SJSA1 (cell line): Measurements from ENCODE around the gene PRM1. TPM values are rescaled to one million over a fixed set of nuclear protein-coding genes. Genes with fewer than 3 reads are reported as not detected.

Experiments
- DNase-seq, 2 experiments: peaks; one replicate each; pipeline ENCODE4 v3.0.0-alpha.2; 2015 to 2020; ENCODE audit warnings: low spot score in 2 of 2, low read depth in 1 of 2
- H3K27ac ChIP-seq: fragments of 250-450 bp; sonication (Bioruptor Pico); 2 replicates; pipeline ENCODE4 v1.5.1; 2020; ENCODE audit warnings: mild to moderate bottlenecking, moderate library complexity
- H3K27me3 ChIP-seq: fragments of 250-450 bp; sonication (Bioruptor Pico); replicated peaks from 2 replicates; pipeline ENCODE4 v1.5.1; 2020; ENCODE audit warnings: mild to moderate bottlenecking, moderate library complexity
- H3K36me3 ChIP-seq: fragments of 250-450 bp; sonication (Bioruptor Pico); 2 replicates; pipeline ENCODE4 v1.5.1; 2020; ENCODE audit warnings: mild to moderate bottlenecking
- H3K4me1 ChIP-seq: fragments of 250-450 bp; sonication (Bioruptor Pico); replicated peaks from 2 replicates; pipeline ENCODE4 v1.6.1; 2021; ENCODE audit warnings: mild to moderate bottlenecking
- H3K4me3 ChIP-seq: fragments of 250-450 bp; sonication (Bioruptor Pico); 2 replicates; pipeline ENCODE4 v1.5.1; 2020; ENCODE audit warnings: mild to moderate bottlenecking
- H3K9me3 ChIP-seq: fragments of 250-450 bp; sonication (Bioruptor Pico); replicated peaks from 2 replicates; pipeline ENCODE4 v1.5.1; 2020; ENCODE audit warnings: mild to moderate bottlenecking
- total RNA-seq: library from RNA; depleted of rRNA; stranded (reverse); fragments of >200 nt; shearing (Covaris generic); gene quantifications from 2 replicates; pipeline ENCODE4 v1.2.3, GENCODE V29; 2014

PRM1 gene
- total RNA-seq, 1 experiment from 2014 or later, result not detected

- peaks cover 47% of the 10 kb centered on the region for H3K4me1 ChIP-seq
- DNase-seq, result no peak
- peaks cover 49% of the 10 kb centered on the region for H3K36me3 ChIP-seq
- no peaks in the 10 kb centered on the region for H3K27me3 ChIP-seq
- H3K9me3 ChIP-seq, result no peaks in the 10 kb centered on the region
- no peak overlapping the region for H3K27ac ChIP-seq
- H3K4me3 ChIP-seq, result peak overlapping the region; percentile 80; the same call in 1 of the 2 replicates
These were observed 27.8 kb downstream of the PRM1 start for GRCh38 chr16:11253009-11253994.

- Histone ChIP-seq H3K27ac (no peak overlapping the region), H3K36me3 (peaks cover 49% of the 10 kb centered on the region), H3K4me1 (peaks cover 43% of the 10 kb centered on the region), H3K4me3 (no peak overlapping the region), H3K9me3 (no peaks in the 10 kb centered on the region), H3K27me3 (no peaks in the 10 kb centered on the region)
- no peak for DNase-seq
These were observed 28.6 kb downstream of the PRM1 start for GRCh38 chr16:11252482-11252931.

DNA sequence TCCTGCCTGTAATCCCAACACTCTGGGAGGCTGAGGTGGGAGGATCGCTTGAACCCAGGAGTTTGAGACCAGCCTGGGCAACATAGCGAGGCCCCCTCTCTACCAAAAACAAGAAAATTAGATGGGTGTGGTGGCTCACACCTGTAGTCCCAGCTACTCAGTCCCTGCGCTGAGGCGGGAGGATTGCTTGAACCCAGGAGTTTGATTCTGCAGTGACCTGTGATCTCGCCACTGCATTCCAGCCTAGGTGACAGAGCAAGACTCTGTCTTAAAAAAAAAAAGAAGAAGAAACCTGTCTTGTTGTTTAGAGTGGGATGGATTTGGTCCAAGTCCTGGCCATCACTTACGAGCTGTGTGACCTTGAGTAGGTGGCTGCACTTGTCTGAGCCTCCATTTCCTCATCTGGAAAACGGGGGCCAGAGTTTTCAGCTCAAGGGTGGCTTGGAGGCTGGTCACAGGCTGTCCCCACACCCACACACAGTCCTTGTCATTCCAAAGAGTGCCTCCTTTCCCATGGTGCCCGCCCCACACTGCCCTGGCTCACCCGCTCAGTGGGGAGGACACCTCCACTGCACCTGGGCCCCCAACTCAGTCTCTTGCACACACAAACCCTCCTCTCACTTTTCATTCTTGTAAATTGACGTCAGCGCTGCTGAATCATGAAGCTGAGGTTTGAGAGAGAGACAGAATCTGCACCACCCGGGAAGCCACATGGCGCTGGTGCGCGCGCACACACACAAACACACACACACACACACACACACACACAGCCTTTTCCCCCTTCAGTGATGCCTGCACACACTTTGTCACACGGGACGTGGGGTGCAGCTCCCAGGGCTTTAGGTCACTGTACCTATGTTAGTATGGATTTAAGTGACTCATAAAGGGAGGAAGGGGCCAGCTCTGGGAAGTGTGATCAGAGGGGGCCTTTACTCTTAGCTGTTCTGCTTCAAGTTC lies 29.3 kb downstream of the PRM1 start:
- peak in 1 of 2 experiments; percentile 31 for DNase-seq
- H3K4me3 ChIP-seq, result no peak overlapping the region
- no peak overlapping the region for H3K27ac ChIP-seq
- peaks cover 36% of the 10 kb centered on the region for H3K4me1 ChIP-seq
- no peaks in the 10 kb centered on the region for H3K27me3 ChIP-seq
- no peaks in the 10 kb centered on the region for H3K9me3 ChIP-seq
- peaks cover 49% of the 10 kb centered on the region for H3K36me3 ChIP-seq

GRCh38 chr16:11250786-11251524 lies 30.2 kb downstream of the PRM1 start:
- Histone ChIP-seq H3K27ac (no peak overlapping the region; the same call in 1 of the 2 replicates), H3K9me3 (no peaks in the 10 kb centered on the region), H3K4me1 (peaks cover 32% of the 10 kb centered on the region), H3K27me3 (no peaks in the 10 kb centered on the region), H3K36me3 (peaks cover 46% of the 10 kb centered on the region), H3K4me3 (no peak overlapping the region)
- no peak for DNase-seq

DNA sequence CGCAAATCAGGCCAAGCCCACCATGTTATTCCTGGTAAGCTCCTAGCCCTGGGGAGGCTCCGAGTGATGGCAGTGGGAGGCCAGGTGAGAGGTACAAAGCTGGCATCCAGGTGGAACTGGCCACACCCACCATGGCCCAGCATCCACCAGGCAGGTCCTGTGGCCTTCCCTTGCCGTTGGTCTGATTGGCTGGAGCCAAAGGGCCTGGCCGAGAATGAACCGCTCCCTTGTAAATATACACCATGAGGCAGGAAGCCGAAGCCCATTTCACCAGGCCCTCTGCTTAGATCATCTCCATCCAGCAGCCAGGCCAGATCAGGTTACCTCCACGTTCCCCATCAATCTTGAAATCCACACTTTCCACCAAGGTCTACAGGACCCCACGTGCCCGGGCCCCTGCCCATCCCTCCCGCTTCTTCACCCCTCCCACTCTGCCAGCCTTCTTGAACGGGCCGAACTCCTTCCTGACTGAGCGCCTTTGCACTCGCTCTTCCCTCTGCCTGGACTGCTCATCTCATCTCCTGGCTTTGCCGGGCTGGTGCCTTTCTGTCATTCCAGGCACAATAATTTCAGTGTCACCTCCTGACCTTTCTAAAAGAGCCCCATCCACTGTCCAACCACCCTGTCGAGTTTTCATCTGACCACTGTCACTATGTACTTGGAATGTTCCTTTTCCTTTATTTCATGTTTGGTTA lies 30.9 kb downstream of the PRM1 start:
- H3K4me3 ChIP-seq, result no peak overlapping the region
- no peak for DNase-seq
- H3K4me1 ChIP-seq, result peaks cover 32% of the 10 kb centered on the region
- no peak overlapping the region; the same call in 1 of the 2 replicates for H3K27ac ChIP-seq
- peaks cover 41% of the 10 kb centered on the region for H3K36me3 ChIP-seq
- no peaks in the 10 kb centered on the region for H3K27me3 ChIP-seq
- H3K9me3 ChIP-seq, result no peaks in the 10 kb centered on the region

GRCh38 chr16:11249233-11250061 lies 31.7 kb downstream of the PRM1 start:
- Histone ChIP-seq H3K4me3 (no peak overlapping the region), H3K27ac (no peak overlapping the region), H3K4me1 (peaks cover 24% of the 10 kb centered on the region), H3K36me3 (peaks cover 33% of the 10 kb centered on the region), H3K27me3 (no peaks in the 10 kb centered on the region), H3K9me3 (no peaks in the 10 kb centered on the region)
- no peak for DNase-seq

GRCh38 chr16:11248133-11248532 lies 33.0 kb downstream of the PRM1 start:
- Histone ChIP-seq H3K4me1 (peaks cover 11% of the 10 kb centered on the region), H3K27me3 (no peaks in the 10 kb centered on the region), H3K4me3 (no peak overlapping the region), H3K27ac (no peak overlapping the region), H3K9me3 (no peaks in the 10 kb centered on the region), H3K36me3 (peaks cover 20% of the 10 kb centered on the region)
- no peak for DNase-seq

GRCh38 chr16:11245988-11246387 lies 35.1 kb downstream of the PRM1 start:
- Histone ChIP-seq H3K36me3 (no peaks in the 10 kb centered on the region), H3K4me3 (no peak overlapping the region), H3K27me3 (no peaks in the 10 kb centered on the region), H3K27ac (no peak overlapping the region), H3K9me3 (no peaks in the 10 kb centered on the region), H3K4me1 (no peaks in the 10 kb centered on the region)
- no peak for DNase-seq

DNA sequence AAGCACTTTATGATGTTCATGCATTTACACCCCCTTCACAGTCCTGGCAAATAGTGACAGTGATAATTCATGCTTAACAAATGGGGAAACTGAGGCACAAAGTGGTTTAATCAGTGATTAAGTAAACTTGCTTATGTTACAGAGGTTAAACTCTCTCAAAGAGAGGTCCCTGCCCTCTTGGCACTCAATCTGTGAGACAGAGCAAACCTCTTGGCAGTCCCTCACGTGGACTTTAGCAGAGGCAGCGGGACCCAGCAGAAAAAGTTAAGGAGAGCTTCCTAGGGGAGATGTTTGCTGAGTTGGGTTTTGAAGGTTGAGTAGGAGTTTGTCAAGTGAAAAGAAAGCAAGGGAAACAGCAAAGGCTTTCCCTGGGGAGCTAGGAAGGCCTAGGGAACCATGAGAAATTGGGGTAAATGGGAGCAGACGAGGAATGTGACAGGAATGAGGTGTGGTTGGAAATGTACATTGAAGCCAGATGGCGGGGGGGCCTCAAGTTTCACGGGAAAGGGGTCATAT lies 35.9 kb downstream of the PRM1 start:
- no peak overlapping the region for H3K27ac ChIP-seq
- H3K27me3 ChIP-seq, result no peaks in the 10 kb centered on the region
- no peak for DNase-seq

GRCh38 chr16:11242658-11243057 lies 38.5 kb downstream of the PRM1 start:
- DNase-seq, result no peak
- Histone ChIP-seq H3K9me3 (no peaks in the 10 kb centered on the region), H3K4me1 (no peaks in the 10 kb centered on the region), H3K4me3 (no peak overlapping the region), H3K27ac (no peak overlapping the region), H3K36me3 (no peaks in the 10 kb centered on the region), H3K27me3 (no peaks in the 10 kb centered on the region)

More for the DNA sequence above, 35.9 kb downstream of the PRM1 start:
- H3K4me3 ChIP-seq, result no peak overlapping the region
- H3K36me3 ChIP-seq, result no peaks in the 10 kb centered on the region
- no peaks in the 10 kb centered on the region for H3K4me1 ChIP-seq
- no peaks in the 10 kb centered on the region for H3K9me3 ChIP-seq

GRCh38 chr16:11241480-11242204 lies 39.5 kb downstream of the PRM1 start:
- no peaks in the 10 kb centered on the region for H3K27me3 ChIP-seq
- no peak for DNase-seq
- no peaks in the 10 kb centered on the region for H3K4me1 ChIP-seq
- no peaks in the 10 kb centered on the region for H3K9me3 ChIP-seq
- H3K36me3 ChIP-seq, result no peaks in the 10 kb centered on the region
- H3K27ac ChIP-seq, result no peak overlapping the region
- H3K4me3 ChIP-seq, result no peak overlapping the region
